SU-DHL-6 (cell line): ENCODE measurements around the gene C1QC.

Experiments used
- H2AFZ ChIP-seq: fragments of 200-600 bp; sonication (generic); 2 replicates; pipeline ENCODE4 v1.6.1; 2014; ENCODE audit warnings: low read depth, mild to moderate bottlenecking, moderate library complexity, mixed read lengths, antibody characterized with exemption, low read length; ENCODE audit not compliant: severe bottlenecking
- H3F3A ChIP-seq: fragments of 200-600 bp; shearing (Covaris generic); 2 replicates; pipeline ENCODE4 v1.6.0; 2016; ENCODE audit warnings: antibody characterized with exemption, mild to moderate bottlenecking; ENCODE audit not compliant: insufficient read depth
- H3K27ac ChIP-seq: fragments of 200-600 bp; sonication (generic); 2 replicates; pipeline ENCODE4 v1.5.1; 2016; ENCODE audit warnings: low read depth, mild to moderate bottlenecking, low read length, moderate library complexity, mixed read lengths
- H3K27me3 ChIP-seq: fragments of 200-600 bp; sonication (generic), shearing (Covaris generic); 2 replicates; pipeline ENCODE4 v1.6.0; 2014; ENCODE audit warnings: mild to moderate bottlenecking, low read length
- H3K36me3 ChIP-seq: fragments of 200-600 bp; sonication (generic); 2 replicates; pipeline ENCODE4 v1.6.1; 2014; ENCODE audit warnings: mild to moderate bottlenecking, low read length, mixed read lengths
- H3K4me2 ChIP-seq: fragments of 300-600, 200-600 bp; shearing (Covaris generic), sonication (generic); 2 replicates; pipeline ENCODE4 v1.6.0; 2014; ENCODE audit warnings: low read length, low read depth, mild to moderate bottlenecking; ENCODE audit not compliant: poor library complexity, severe bottlenecking
- H3K4me3 ChIP-seq: fragments of 200-600 bp; sonication (generic); 2 replicates; pipeline ENCODE4 v1.5.1; 2014; ENCODE audit warnings: antibody characterized with exemption, low read length, mild to moderate bottlenecking, mixed read lengths; ENCODE audit not compliant: insufficient read depth, poor library complexity, severe bottlenecking
- H3K79me2 ChIP-seq: fragments of 200-600 bp; sonication (generic); 2 replicates; pipeline ENCODE4 v1.6.1; 2014; ENCODE audit warnings: mild to moderate bottlenecking, low read length, moderate library complexity; ENCODE audit not compliant: insufficient read depth
- H3K9ac ChIP-seq: fragments of 200-600 bp; sonication (generic); 2 replicates; pipeline ENCODE4 v1.7.0; 2014; ENCODE audit warnings: mild to moderate bottlenecking, low read length
- H3K9me2 ChIP-seq: fragments of 200-600 bp; sonication (generic); replicated peaks from 2 replicates; pipeline ENCODE4 v1.6.1; 2014; ENCODE audit warnings: low read length; ENCODE audit not compliant: insufficient read depth
- H3K9me3 ChIP-seq: fragments of 200-600 bp; sonication (generic); 2 replicates; pipeline ENCODE4 v1.6.1; 2014; ENCODE audit warnings: low read length, mixed read lengths; ENCODE audit not compliant: insufficient read depth
- H4K20me1 ChIP-seq: fragments of 200-600 bp; sonication (generic); 2 replicates; pipeline ENCODE4 v1.6.1; 2014; ENCODE audit warnings: low read depth, mild to moderate bottlenecking, antibody characterized with exemption, low read length, moderate library complexity, mixed read lengths
- CTCF ChIP-seq: fragments of 200-600 bp; sonication (generic); IDR thresholded peaks from one replicate; pipeline ENCODE4 v1.5.1; 2017; ENCODE audit warnings: antibody characterized with exemption, mild to moderate bottlenecking, low read length, moderate library complexity; ENCODE audit not compliant: insufficient read depth, poor library complexity, severe bottlenecking
- EZH2phosphoT487 ChIP-seq: fragments of 200-600 bp; sonication (generic), shearing (Covaris generic); conservative IDR thresholded peaks from 2 replicates; pipeline ENCODE4 v1.6.1; 2018; ENCODE audit warnings: mild to moderate bottlenecking, antibody characterized with exemption, low read length, moderate library complexity, mixed read lengths

Gene C1QC

GRCh38 chr1:22615886-22616285 lies 27.5 kb upstream of the C1QC start:
- TF ChIP-seq CTCF (no peak), EZH2phosphoT487 (no peak)
- H3K4me2 ChIP-seq: no peak overlapping the region
- H3K9me3 ChIP-seq: no peaks in the 10 kb centered on the region
- no peaks in the 10 kb centered on the region for H3K36me3 ChIP-seq
- no peaks in the 10 kb centered on the region for H3K9me2 ChIP-seq
- no peak overlapping the region for H2AFZ ChIP-seq
- H3K79me2 ChIP-seq: no peaks in the 10 kb centered on the region
- H3F3A ChIP-seq: no peaks in the 10 kb centered on the region
- H4K20me1 ChIP-seq: no peaks in the 10 kb centered on the region
- no peaks in the 10 kb centered on the region for H3K27me3 ChIP-seq
- no peak overlapping the region for H3K4me3 ChIP-seq
- H3K27ac ChIP-seq: no peak overlapping the region
- no peak overlapping the region for H3K9ac ChIP-seq

GRCh38 chr1:22616571-22616970 lies 26.9 kb upstream of the C1QC start:
- TF ChIP-seq CTCF (no peak), EZH2phosphoT487 (no peak)
- Histone ChIP-seq H3K36me3 (no peaks in the 10 kb centered on the region), H3K9me2 (no peaks in the 10 kb centered on the region), H3K27me3 (no peaks in the 10 kb centered on the region), H3K4me3 (no peak overlapping the region), H4K20me1 (no peaks in the 10 kb centered on the region), H3K79me2 (no peaks in the 10 kb centered on the region), H2AFZ (no peak overlapping the region), H3K27ac (no peak overlapping the region), H3K9me3 (no peaks in the 10 kb centered on the region), H3K9ac (no peak overlapping the region), H3K4me2 (no peak overlapping the region), H3F3A (no peaks in the 10 kb centered on the region)

GRCh38 chr1:22618056-22618455 lies 25.4 kb upstream of the C1QC start:
- H3K9ac ChIP-seq: no peak overlapping the region
- no peaks in the 10 kb centered on the region for H3K36me3 ChIP-seq
- H2AFZ ChIP-seq: no peak overlapping the region
- TF ChIP-seq EZH2phosphoT487 (no peak), CTCF (no peak)
- H4K20me1 ChIP-seq: no peaks in the 10 kb centered on the region
- H3K9me2 ChIP-seq: no peaks in the 10 kb centered on the region
- H3K79me2 ChIP-seq: no peaks in the 10 kb centered on the region
- no peak overlapping the region for H3K4me3 ChIP-seq
- no peaks in the 10 kb centered on the region for H3F3A ChIP-seq
- H3K9me3 ChIP-seq: no peaks in the 10 kb centered on the region
- H3K27ac ChIP-seq: no peak overlapping the region
- no peak overlapping the region for H3K4me2 ChIP-seq
- H3K27me3 ChIP-seq: no peaks in the 10 kb centered on the region

- Histone ChIP-seq H3K36me3 (no peaks in the 10 kb centered on the region), H3K4me2 (no peak overlapping the region), H3F3A (no peaks in the 10 kb centered on the region), H3K27me3 (no peaks in the 10 kb centered on the region), H3K9ac (no peak overlapping the region), H2AFZ (no peak overlapping the region), H4K20me1 (no peaks in the 10 kb centered on the region), H3K27ac (no peak overlapping the region), H3K9me3 (no peaks in the 10 kb centered on the region), H3K4me3 (no peak overlapping the region), H3K9me2 (no peaks in the 10 kb centered on the region), H3K79me2 (no peaks in the 10 kb centered on the region)
- TF ChIP-seq EZH2phosphoT487 (no peak), CTCF (no peak)
These were observed 24.2 kb upstream of the C1QC start for GRCh38 chr1:22619252-22619651.
